HEK293 (cell line): ENCODE data around the gene SARS1.
A peak's percentile ranks its signal among the peaks of the same experiment; 100 is the strongest.
"Not testable (repeated sequence)": the region's sequence is repeated elsewhere in the genome, so short reads cannot be mapped to it uniquely, and the experiment has no call there.

Experiments used
- CTCF ChIA-PET: fragments of 350-600 bp; formaldehyde crosslinking; extraction: SDS; loops from one replicate; lab custom pipeline; 2021; ENCODE audit warnings: antibody characterized with exemption; lab: Yijun Ruan, JAX
- POLR2A ChIA-PET: fragments of 300-600 bp; formaldehyde crosslinking; extraction: SDS; loops from one replicate; lab custom pipeline; 2020; ENCODE audit warnings: antibody characterized with exemption, inconsistent platforms; lab: Yijun Ruan, JAX
- H3K27ac ChIP-seq: fragments of 200-500 bp; sonication (Bioruptor generic); 2 replicates; pipeline ENCODE4 v1.5.1; 2014; ENCODE audit warnings: low read depth, low read length, control low read depth, inconsistent platforms; ENCODE audit errors: extremely low read depth
- H3K36me3 ChIP-seq, 2 experiments: fragments of 200-500 bp in 1 of 2; sonication (Bioruptor generic) in 1 of 2; 1 replicate in 1 of 2; 2 replicates in 1 of 2; pipeline ENCODE4 v1.5.1; 2014 to 2017; ENCODE audit warnings: inconsistent platforms in 2 of 2, low read length in 2 of 2; ENCODE audit not compliant: control insufficient read depth in 2 of 2, insufficient read depth in 1 of 2
- H3K4me1 ChIP-seq: fragments of 200-500 bp; sonication (Bioruptor generic); 2 replicates; pipeline ENCODE4 v1.5.1; 2014; ENCODE audit warnings: mild to moderate bottlenecking, low read length, inconsistent platforms; ENCODE audit not compliant: control insufficient read depth, insufficient read depth
- H3K4me3 ChIP-seq: 2 replicates; pipeline ENCODE4 v1.5.1; 2011; ENCODE audit warnings: low read depth, mild to moderate bottlenecking, control low read depth, low read length, moderate library complexity
- H3K9me3 ChIP-seq: fragments of 200-500 bp; sonication (Bioruptor generic); 2 replicates; pipeline ENCODE4 v1.5.1; 2014; ENCODE audit warnings: low read depth, low read length, inconsistent platforms; ENCODE audit not compliant: control insufficient read depth, insufficient read depth
- CTCF ChIP-seq: fragments of 450-650 bp; formaldehyde crosslinking; IDR thresholded peaks from 2 replicates; pipeline ENCODE4 v1.5.1; 2016; ENCODE audit warnings: missing biosample characterization, missing genetic modification characterization
- KLF1 ChIP-seq: fragments of 450-650 bp; formaldehyde crosslinking; IDR thresholded peaks from 2 replicates; pipeline ENCODE4 v1.5.1; 2016; ENCODE audit warnings: missing biosample characterization, missing genetic modification characterization
- KLF8 ChIP-seq: fragments of 450-650 bp; formaldehyde crosslinking; IDR thresholded peaks from 2 replicates; pipeline ENCODE4 v1.5.1; 2016; ENCODE audit warnings: missing biosample characterization, missing genetic modification characterization
- OSR2 ChIP-seq: fragments of 450-650 bp; formaldehyde crosslinking; IDR thresholded peaks from 2 replicates; pipeline ENCODE4 v1.5.1; 2016; ENCODE audit warnings: missing biosample characterization, missing genetic modification characterization
- REST ChIP-seq: fragments of 450-650 bp; formaldehyde crosslinking; IDR thresholded peaks from 2 replicates; pipeline ENCODE4 v1.5.1; 2016; ENCODE audit warnings: missing biosample characterization, missing genetic modification characterization
- SP3 ChIP-seq: fragments of 450-650 bp; formaldehyde crosslinking; IDR thresholded peaks from 2 replicates; pipeline ENCODE4 v1.5.1; 2016; ENCODE audit warnings: missing biosample characterization, missing genetic modification characterization
- ZEB2 ChIP-seq: fragments of 450-650 bp; formaldehyde crosslinking; IDR thresholded peaks from 2 replicates; pipeline ENCODE4 v1.5.1; 2016; ENCODE audit warnings: missing biosample characterization, missing genetic modification characterization
- ZIC2 ChIP-seq: fragments of 450-650 bp; formaldehyde crosslinking; IDR thresholded peaks from 2 replicates; pipeline ENCODE4 v1.5.1; 2016; ENCODE audit warnings: missing biosample characterization, missing genetic modification characterization
- ZNF184 ChIP-seq: fragments of 450-650 bp; IDR thresholded peaks from 2 replicates; pipeline ENCODE4 v1.5.1; 2018; ENCODE audit warnings: missing biosample characterization, mild to moderate bottlenecking, missing genetic modification characterization
- ZNF324 ChIP-seq: fragments of 450-650 bp; formaldehyde crosslinking; IDR thresholded peaks from 2 replicates; pipeline ENCODE4 v1.5.1; 2016; ENCODE audit warnings: missing biosample characterization, missing genetic modification characterization
- ZNF335 ChIP-seq: fragments of 450-650 bp; formaldehyde crosslinking; conservative IDR thresholded peaks from 2 replicates; pipeline ENCODE4 v1.5.1; 2016; ENCODE audit warnings: missing biosample characterization, missing genetic modification characterization
- ZNF366 ChIP-seq: fragments of 450-650 bp; formaldehyde crosslinking; conservative IDR thresholded peaks from 2 replicates; pipeline ENCODE4 v1.5.1; 2016; ENCODE audit warnings: missing biosample characterization, missing genetic modification characterization
- ZNF398 ChIP-seq: fragments of 450-650 bp; formaldehyde crosslinking; IDR thresholded peaks from 2 replicates; pipeline ENCODE4 v1.5.1; 2017; ENCODE audit warnings: missing biosample characterization, missing genetic modification characterization
- ZNF610 ChIP-seq: fragments of 450-650 bp; formaldehyde crosslinking; IDR thresholded peaks from 2 replicates; pipeline ENCODE4 v1.5.1; 2016; ENCODE audit warnings: missing biosample characterization, missing genetic modification characterization, borderline replicate concordance
- ZNF624 ChIP-seq: fragments of 450-650 bp; formaldehyde crosslinking; IDR thresholded peaks from 2 replicates; pipeline ENCODE4 v1.5.1; 2017; ENCODE audit warnings: missing biosample characterization, missing genetic modification characterization
- ZNF768 ChIP-seq: fragments of 450-650 bp; formaldehyde crosslinking; IDR thresholded peaks from 2 replicates; pipeline ENCODE4 v1.5.1; 2018; ENCODE audit warnings: missing biosample characterization, mild to moderate bottlenecking, missing genetic modification characterization
- ZNF843 ChIP-seq: fragments of 450-650 bp; formaldehyde crosslinking; IDR thresholded peaks from 2 replicates; pipeline ENCODE4 v1.5.1; 2016; ENCODE audit warnings: missing biosample characterization, missing genetic modification characterization
- ZSCAN30 ChIP-seq: fragments of 450-650 bp; IDR thresholded peaks from 2 replicates; pipeline ENCODE4 v1.5.1; 2018; ENCODE audit warnings: missing biosample characterization, mild to moderate bottlenecking, missing genetic modification characterization, moderate library complexity

The SARS1 gene

GRCh38 chr1:109282952-109283747 is 69.4 kb downstream of the SARS1 start, which contains the start of gene PSRC1 (continued):
- TF ChIP-seq SP3 (tag by site-specific recombination), result peak; percentile 95
- peak; percentile 60 for TF ChIP-seq KLF1
- TF ChIP-seq ZNF366, result 0 out of 2 replicates have a peak, but pooled peaks have one; percentile 12
- TF ChIP-seq ZSCAN30, result peak; percentile 73; the same call in 1 of the 2 replicates
- peak; percentile 89 for TF ChIP-seq ZNF335 (tag by site-specific recombination)
- 0 out of 2 replicates have a peak, but pooled peaks have one; percentile 24 for TF ChIP-seq ZNF610 (tag by site-specific recombination)
- peak; percentile 11; the same call in 1 of the 2 replicates for TF ChIP-seq REST
- no peak for TF ChIP-seq ZNF624 (tag by site-specific recombination)
- no peak for TF ChIP-seq ZNF324 (tag by site-specific recombination)
- peak; percentile 18; the same call in 1 of the 2 replicates for TF ChIP-seq CTCF
- TF ChIP-seq KLF8 (tag by site-specific recombination), result no peak; the same call in none of the 2 replicates
- peak; percentile 55; the same call in 1 of the 2 replicates for TF ChIP-seq ZNF843
- no peak for TF ChIP-seq OSR2 (tag by site-specific recombination)
- peak; percentile 90 for TF ChIP-seq ZEB2 (tag by site-specific recombination)
- 0 out of 2 replicates have a peak, but pooled peaks have one; percentile 31 for TF ChIP-seq ZIC2 (tag by site-specific recombination)
- TF ChIP-seq ZNF184 (tag by site-specific recombination), result no peak
- no peak for TF ChIP-seq ZNF768

GRCh38 chr1:109283748-109284600 is 70.3 kb downstream of the SARS1 start:
- ChIA-PET POLR2A (interaction anchor here (1.2 to 1.9 kb wide), 3 partner anchors 24 to 184 kb away, joined by 7 to 15 read pairs (median 7); partner anchors contain the start of gene SORT1), CTCF (interaction anchor here (1.7 kb wide), 1 partner anchor 248 kb away, joined by 4 read pairs; no protein-coding TSS in a partner anchor)
- peak overlapping the region; percentile 75 for H3K4me3 ChIP-seq

GRCh38 chr1:109286762-109287161 is 73.0 kb downstream of the SARS1 start:
- CTCF ChIA-PET, POLR2A ChIA-PET, H3K4me3 ChIP-seq, H3K36me3 ChIP-seq, H3K27ac ChIP-seq, H3K4me1 ChIP-seq, H3K9me3 ChIP-seq: not testable (repeated sequence)

More at GRCh38 chr1:109283748-109284600, 70.3 kb downstream of the SARS1 start:
- no peaks in the 10 kb centered on the region for H3K9me3 ChIP-seq
- TF ChIP-seq ZNF398 (tag by site-specific recombination) (no peak), ZNF335 (tag by site-specific recombination) (peak; percentile 27)
- H3K4me1 ChIP-seq, result peaks cover 3% of the 10 kb centered on the region
- peaks cover 4 to 27% of the 10 kb centered on the region in 2 experiments for H3K36me3 ChIP-seq
- peak overlapping the region; percentile 70 for H3K27ac ChIP-seq
